ENCODE measurements around the gene TMEM273.
A peak's percentile ranks its signal among the peaks of the same experiment; 100 is the strongest.
"Not testable (repeated sequence)": the region's sequence is repeated elsewhere in the genome, so short reads cannot be mapped to it uniquely, and the experiment has no call there.

TMEM273 gene

DNA sequence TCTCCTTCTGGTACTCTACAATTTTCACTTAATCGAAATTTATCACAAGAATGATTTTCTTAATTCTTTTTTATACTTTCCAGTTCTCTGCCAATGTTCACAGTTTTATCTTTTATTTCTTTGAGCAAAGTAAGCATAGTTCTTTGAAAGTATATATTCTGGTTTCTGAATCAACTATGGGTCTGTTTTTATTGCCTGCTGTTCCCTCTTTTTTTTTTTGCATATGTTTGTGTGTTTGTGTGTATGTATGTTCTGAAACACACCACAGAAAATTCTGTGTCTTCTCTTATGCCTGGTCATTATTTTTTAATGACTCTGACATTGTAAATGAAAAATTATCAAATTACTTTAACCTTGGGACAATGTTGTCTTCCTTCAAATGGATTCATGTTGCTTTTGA, 15.9 kb upstream of the TMEM273 start:
- no peak for DNase-seq (ENCODE audit: low spot score)

GRCh38 chr10:49202266-49202665, 14.1 kb upstream of the TMEM273 start:
- DNase-seq (ENCODE audit: low spot score): no peak

DNA sequence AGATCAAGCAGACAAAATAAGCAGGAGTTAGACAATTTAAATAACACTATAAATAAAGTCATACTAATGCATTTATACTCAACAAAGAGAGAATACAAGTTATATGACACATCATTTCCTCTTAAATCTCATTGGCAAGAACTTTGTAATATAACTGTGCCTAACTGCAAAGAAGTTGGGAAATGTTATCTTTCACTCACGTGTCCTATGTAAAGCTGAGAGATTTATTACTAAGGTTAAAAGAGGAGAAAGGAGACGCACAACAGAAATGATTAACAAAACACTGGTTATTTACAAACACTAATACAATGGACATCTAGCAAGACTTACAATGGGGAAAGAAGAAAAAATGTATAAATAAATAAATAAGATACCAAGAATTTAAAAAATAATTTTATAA, 12.7 kb upstream of the TMEM273 start:
- no peak for DNase-seq (ENCODE audit: low spot score)

- DNase-seq (ENCODE audit: low spot score): no peak
Observed at GRCh38 chr10:49197171-49197570, 9.0 kb upstream of the TMEM273 start.

DNA sequence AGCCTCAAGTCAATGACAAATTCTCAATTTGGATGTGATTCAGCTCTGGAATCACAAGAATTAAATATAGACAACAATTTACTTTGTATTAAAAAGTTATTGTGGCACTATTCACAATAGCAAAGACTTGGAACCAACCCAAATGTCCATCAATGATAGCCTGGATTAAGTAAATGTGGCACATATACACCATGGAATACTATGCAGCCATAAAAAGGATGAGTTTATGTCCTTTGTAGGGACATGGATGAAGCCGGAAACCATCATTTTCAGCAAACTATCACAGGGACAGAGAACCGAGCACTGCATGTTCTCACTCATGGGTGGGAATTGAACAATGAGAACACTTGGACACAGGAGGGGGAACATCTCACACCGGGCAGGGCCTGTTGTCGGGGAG, 7.7 kb upstream of the TMEM273 start:
- not testable (repeated sequence) for DNase-seq (ENCODE audit: low spot score)

- no peak for DNase-seq (ENCODE audit: low spot score)
Observed at GRCh38 chr10:49194212-49194920, 6.2 kb upstream of the TMEM273 start.

DNA sequence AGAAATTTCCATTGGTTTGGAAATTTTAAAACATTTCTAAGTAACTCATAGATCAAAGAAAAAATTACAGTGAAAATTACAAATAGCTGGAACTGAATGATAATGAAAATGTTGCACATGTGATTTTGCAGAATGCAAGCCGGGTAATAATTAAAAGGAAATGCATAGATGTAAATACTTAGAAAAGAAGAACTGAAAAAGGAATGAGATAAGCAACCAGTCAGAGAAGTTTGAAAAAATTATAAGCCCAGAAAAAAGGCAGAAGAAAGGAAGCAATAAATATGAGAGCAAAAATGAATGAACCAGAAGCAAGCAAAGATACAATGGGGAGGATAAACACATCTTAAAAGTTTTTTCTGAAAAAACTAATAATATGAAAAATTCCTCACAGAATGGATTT, 3.2 kb upstream of the TMEM273 start:
- no peak for DNase-seq (ENCODE audit: low spot score)

- DNase-seq (ENCODE audit: low spot score): no peak
Observed at GRCh38 chr10:49189422-49189821, 1.2 kb upstream of the TMEM273 start.

DNA sequence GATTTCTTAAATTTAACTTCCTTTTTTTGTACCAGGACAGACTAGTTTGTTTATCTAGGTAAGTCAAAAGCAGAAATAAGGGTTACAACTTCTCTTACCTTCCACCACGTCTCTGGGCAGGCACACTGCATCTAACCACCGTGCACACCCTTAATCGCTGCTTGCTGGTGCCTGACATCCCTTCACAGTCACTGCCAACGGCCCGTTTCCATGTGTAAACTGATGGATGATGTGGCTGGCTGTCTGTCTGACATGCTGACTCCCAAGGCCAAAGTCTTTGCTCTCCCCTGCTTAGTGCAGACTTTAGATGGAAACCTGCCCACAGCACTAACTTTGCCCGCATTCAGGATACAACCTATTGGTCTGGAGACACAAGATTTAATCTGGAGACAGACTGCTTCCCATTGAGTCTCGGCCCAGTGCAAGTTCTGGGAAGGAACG, 1.1 kb downstream of the TMEM273 start:
- no peak for DNase-seq (ENCODE audit: low spot score)

GRCh38 chr10:49186613-49187012, 1.6 kb downstream of the TMEM273 start:
- no peak for DNase-seq (ENCODE audit: low spot score)

GRCh38 chr10:49185213-49185612, 3.0 kb downstream of the TMEM273 start:
- DNase-seq (ENCODE audit: low spot score): no peak

- no peak for DNase-seq (ENCODE audit: low spot score)
Observed at GRCh38 chr10:49184642-49185111, 3.5 kb downstream of the TMEM273 start.

DNA sequence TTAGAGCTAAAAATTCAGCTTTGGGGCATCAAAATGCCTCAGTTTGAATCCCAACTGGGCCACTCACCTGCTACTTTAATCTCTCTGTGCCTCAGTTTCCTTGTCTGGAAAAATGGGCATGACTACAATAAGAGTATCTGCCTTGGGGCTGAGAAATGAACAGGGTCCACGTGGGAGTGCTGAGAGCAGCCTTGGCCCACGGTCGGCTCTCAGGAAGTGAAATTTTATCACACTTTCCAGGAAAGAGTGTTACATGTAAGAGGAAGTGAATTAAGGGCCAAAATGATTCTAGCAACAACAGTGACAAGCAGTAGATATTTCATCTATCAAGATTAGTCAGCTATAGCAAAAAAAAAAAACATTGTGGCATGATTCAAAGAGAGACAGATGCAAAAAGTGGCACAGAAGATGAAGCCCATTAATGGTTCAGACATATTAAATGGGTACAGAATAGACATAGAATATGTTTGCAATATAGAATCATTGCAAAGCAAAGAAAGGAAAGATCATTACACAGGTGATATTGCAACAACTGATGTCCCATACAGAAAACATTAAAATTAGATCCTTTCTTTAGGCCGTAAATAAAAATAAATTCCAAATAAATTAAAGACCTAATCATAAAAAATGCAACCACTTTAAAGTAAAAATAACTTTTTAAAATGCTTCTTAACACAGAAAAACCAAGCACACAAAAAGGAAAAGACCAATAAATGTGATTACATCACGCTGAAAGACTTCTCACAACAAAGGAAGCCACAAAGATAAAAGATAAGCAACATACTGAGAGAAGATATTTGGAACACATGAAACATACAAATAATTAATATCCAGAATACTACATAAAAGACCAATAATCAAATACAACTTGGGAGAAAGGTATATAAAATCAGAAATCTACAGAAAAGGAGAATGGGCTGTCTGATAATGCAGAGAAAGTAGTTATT, 4.3 kb downstream of the TMEM273 start:
- DNase-seq (ENCODE audit: low spot score): no peak

DNA sequence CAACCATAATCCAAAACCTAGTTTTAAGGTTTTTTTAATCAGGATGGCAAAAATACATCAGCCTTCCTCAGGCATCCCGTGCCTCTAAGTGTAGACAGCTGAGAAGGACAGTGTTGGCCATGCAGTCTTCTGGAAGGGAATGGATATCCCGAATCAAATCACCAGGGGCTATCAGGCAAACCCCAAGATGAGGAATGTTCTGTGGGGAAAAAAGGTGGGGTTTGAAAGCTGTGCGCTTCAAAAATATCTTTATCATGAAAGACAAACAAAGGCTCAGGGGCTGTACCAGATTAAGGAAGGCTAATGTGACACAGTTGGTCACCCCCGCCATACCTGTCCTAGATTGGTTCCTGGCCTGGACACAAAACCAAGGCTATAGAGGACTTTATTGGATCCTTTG, 5.4 kb downstream of the TMEM273 start:
- no peak for DNase-seq (ENCODE audit: low spot score)

- no peak for DNase-seq (ENCODE audit: low spot score)
Observed at GRCh38 chr10:49180444-49180860, 7.7 kb downstream of the TMEM273 start.

GRCh38 chr10:49179699-49180443, 8.3 kb downstream of the TMEM273 start:
- no peak for DNase-seq (ENCODE audit: low spot score)

DNA sequence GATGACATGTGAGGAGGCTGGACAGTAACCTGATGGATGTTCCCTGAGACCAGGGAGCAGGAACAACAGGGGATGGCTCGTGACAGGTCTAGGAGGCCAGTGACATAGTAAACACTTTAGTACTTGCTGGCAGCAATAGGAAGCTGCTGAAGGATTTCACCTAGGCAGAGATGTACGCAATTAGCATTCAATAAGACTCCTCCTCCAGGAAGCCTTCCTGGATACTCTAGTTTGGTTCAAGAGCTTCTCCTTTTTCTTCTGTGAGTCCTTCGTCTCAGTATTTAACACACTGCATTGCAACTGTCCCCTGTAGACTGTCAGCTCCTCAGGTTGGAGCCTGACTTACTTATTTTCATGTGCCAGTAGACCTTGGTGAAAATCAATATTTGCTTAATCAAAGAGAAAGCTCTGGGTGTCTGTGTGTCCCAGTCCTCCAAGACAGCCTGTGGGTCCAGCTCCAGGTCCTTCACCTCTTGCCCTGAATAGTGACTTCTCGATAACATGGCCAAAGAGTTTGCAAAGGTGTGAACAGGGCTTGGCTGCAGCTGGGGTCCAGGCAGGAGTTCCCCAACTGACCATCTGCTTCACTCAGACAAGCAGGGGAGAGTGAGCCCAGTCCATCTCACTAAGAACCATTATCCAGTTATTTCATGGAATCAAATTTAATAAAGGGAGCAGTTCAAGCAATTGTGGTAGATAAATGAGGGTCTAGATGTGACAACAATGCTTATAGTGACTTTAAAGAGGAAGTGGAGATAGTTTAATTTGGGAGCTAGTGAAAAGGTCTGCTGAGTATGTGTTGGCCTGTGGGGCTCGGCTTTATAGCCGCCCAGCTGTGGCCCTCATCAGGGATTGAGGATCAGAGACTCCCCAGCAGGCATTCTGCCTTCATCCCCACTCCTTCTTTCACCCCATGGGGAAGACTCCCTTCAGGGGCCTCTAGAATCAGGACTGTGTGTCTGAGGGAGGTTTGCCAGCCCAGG, 9.4 kb downstream of the TMEM273 start:
- no peak for DNase-seq (ENCODE audit: low spot score)

- DNase-seq (ENCODE audit: low spot score): peak; percentile 94
Observed at GRCh38 chr10:49177391-49178355, 10.5 kb downstream of the TMEM273 start.

DNA sequence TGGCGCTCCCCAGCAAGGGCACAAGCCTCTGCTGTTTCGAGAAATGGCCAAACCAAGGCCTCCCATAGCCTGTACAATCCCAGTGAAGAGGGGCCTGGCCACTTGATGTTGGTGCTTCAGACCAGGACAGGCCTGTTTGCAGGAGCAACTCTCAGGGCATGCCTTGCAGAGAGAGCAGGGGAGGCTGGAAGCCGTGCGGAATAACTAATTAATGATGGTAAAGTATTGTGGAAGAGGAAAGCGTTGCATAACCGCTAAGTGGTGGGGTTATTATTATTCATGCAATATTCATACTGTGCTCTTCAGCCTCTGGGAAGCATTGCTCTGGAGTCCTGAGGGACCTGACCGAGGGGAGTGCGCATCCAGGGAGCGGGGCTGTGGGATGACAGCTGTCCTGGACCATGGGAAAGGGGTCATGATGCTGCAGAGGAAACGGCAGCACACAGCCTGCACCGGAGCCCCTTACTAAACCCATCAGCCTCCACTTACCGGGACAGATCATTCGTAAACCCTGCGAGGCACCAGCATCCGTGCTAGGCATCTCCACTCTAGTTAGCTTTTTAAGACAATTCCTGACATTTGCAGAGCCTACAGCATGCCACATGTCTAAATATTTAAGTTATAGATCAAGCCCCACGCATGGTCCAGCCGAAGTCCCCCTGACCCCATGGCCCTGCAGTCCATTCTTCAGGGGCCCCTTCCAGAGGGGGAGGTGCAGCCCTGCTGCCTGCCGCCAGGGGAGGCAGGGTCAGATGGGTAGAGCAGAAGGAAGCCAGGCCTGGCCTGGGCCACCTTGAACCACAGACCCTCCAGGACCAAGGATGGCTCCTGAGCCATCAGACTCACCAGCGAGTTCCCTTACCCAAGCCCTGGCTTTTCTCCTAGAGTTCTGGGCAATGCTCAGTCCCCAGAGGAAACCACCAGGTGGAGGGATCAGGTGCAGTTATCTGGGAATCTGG, 11.6 kb downstream of the TMEM273 start:
- no peak for DNase-seq (ENCODE audit: low spot score)

Data from AG20443 (cell line).